Endothelial cell (in vitro differentiated cells): ENCODE results near the gene ADD3. TPM values are rescaled to one million over a fixed set of nuclear protein-coding genes. Genes with fewer than 3 reads are reported as not detected.

Source experiments
- DNase-seq: peaks from one replicate; pipeline ENCODE4 v3.0.0; 2021; ENCODE audit warnings: low spot score
- H3K27ac Mint-ChIP-seq: one replicate; pipeline ENCODE4 v1.8.0; 2021; ENCODE audit warnings: mixed read lengths, inconsistent platforms; ENCODE audit not compliant: unreplicated experiment
- H3K27me3 Mint-ChIP-seq: one replicate; pipeline ENCODE4 v1.8.0; 2021; ENCODE audit warnings: mild to moderate bottlenecking, moderate library complexity, mixed read lengths, inconsistent platforms; ENCODE audit not compliant: unreplicated experiment
- H3K36me3 Mint-ChIP-seq: one replicate; pipeline ENCODE4 v1.8.0; 2021; ENCODE audit warnings: mild to moderate bottlenecking, low read depth, mixed read lengths, inconsistent platforms; ENCODE audit not compliant: unreplicated experiment
- H3K4me1 Mint-ChIP-seq: one replicate; pipeline ENCODE4 v1.8.0; 2021; ENCODE audit warnings: mild to moderate bottlenecking, mixed read lengths, inconsistent platforms; ENCODE audit not compliant: unreplicated experiment
- H3K4me3 Mint-ChIP-seq: one replicate; pipeline ENCODE4 v1.8.0; 2021; ENCODE audit warnings: mild to moderate bottlenecking, mixed read lengths, inconsistent platforms; ENCODE audit not compliant: unreplicated experiment
- H3K9me3 Mint-ChIP-seq: one replicate; pipeline ENCODE4 v1.8.0; 2021; ENCODE audit warnings: mixed read lengths, inconsistent platforms; ENCODE audit not compliant: unreplicated experiment
- total RNA-seq: library from RNA; stranded (reverse); fragmentation: NEBNext Ultra II Directional; extraction: Animal tissue kit (Norgen Biotek cat#: 25700); gene quantifications from one replicate; pipeline ENCODE4 v1.2.1, GENCODE V29; 2021; ENCODE audit not compliant: unreplicated experiment
- TF ChIP-seq, protein P1 (sequence below): fragments of 200-600 bp; sonication (generic); IDR thresholded peaks from one replicate; pipeline ENCODE4 v1.5.0; 2021; ENCODE audit warnings: antibody characterized with exemption; ENCODE audit not compliant: unreplicated experiment

ADD3 gene
- total RNA-seq, 1 donor from 2014 or later: 125 TPM

DNA sequence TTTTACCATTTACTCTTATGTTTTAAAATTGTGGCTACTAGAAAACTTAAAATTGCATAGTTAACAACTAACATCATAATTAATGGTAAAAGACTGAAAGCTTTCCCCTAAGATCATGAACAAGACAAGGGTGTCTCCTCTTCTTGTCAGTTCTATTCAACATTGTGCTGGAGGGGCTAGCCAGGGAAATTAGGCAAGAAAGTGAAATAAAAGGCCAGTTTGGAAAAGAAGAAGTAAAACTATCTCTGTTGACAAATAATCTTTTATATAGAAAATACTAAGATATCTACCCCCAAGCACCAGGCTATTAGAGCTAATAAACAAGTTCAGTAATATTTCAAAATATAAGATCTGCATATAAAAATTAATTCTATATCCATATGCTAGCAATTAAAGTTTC is 152.7 kb downstream of the ADD3 start:
- H3K4me3 Mint-ChIP-seq: no peak overlapping the region
- TF ChIP-seq, protein P1, sequence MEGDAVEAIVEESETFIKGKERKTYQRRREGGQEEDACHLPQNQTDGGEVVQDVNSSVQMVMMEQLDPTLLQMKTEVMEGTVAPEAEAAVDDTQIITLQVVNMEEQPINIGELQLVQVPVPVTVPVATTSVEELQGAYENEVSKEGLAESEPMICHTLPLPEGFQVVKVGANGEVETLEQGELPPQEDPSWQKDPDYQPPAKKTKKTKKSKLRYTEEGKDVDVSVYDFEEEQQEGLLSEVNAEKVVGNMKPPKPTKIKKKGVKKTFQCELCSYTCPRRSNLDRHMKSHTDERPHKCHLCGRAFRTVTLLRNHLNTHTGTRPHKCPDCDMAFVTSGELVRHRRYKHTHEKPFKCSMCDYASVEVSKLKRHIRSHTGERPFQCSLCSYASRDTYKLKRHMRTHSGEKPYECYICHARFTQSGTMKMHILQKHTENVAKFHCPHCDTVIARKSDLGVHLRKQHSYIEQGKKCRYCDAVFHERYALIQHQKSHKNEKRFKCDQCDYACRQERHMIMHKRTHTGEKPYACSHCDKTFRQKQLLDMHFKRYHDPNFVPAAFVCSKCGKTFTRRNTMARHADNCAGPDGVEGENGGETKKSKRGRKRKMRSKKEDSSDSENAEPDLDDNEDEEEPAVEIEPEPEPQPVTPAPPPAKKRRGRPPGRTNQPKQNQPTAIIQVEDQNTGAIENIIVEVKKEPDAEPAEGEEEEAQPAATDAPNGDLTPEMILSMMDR: no peak
- H3K36me3 Mint-ChIP-seq: no peaks in the 10 kb centered on the region
- DNase-seq: no peak
- H3K4me1 Mint-ChIP-seq: peaks cover 12% of the 10 kb centered on the region
- no peak overlapping the region for H3K27ac Mint-ChIP-seq
- peaks cover 4% of the 10 kb centered on the region for H3K27me3 Mint-ChIP-seq
- H3K9me3 Mint-ChIP-seq: no peaks in the 10 kb centered on the region

DNA sequence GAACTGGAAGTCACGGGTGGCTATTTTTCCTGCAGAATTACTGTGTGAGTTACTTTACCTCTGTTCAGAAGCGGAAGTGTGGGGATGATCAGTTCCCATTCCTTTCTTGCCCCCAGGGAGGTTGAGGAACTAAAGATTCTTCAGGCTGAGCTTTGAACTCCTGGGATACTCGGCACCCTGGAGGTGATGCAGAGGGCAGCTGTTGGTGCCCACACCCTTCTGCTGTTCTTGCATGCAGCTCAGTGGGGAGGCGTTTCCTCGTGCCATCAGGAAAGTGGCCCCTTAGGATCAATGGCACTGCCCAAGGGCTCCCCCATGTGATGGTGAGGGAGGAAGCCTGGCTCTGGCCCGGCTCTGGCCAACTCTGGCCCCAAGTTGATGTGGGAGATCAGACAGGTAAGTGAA is 155.0 kb downstream of the ADD3 start:
- H3K4me3 Mint-ChIP-seq: no peak overlapping the region
- H3K4me1 Mint-ChIP-seq: peaks cover 5% of the 10 kb centered on the region
- no peak for DNase-seq
- peaks cover 3% of the 10 kb centered on the region for H3K27me3 Mint-ChIP-seq
- TF ChIP-seq, protein P1: no peak
- no peaks in the 10 kb centered on the region for H3K36me3 Mint-ChIP-seq
- H3K9me3 Mint-ChIP-seq: no peaks in the 10 kb centered on the region
- H3K27ac Mint-ChIP-seq: no peak overlapping the region

DNA sequence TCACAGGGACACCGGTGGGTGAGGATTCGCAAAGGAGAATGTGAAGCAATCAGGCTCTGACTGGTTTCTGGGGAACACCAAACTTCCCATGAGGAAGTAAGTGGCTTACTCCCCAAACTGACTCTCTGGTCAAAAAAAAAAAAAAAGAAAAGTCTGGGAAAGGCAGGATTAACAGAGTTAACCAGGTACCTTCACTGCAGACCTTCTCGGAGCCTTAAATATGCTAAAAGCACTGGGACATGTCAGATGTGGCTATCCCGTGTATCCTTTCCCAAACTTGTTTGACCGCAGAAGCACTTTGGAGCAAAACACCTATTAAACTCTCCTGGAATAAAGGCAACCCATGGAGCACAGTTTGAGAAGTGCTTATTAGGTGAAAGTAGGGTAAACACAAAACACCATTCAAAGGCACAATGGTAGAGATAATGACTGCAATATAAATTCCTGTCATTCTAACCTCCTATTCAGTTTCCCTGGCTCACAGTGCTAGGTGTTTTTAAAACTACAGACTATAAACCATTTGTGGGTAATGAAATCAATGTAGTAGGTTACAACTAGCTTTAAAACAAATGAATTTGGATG is 155.5 kb downstream of the ADD3 start:
- Mint-ChIP-seq H3K9me3 (no peaks in the 10 kb centered on the region), H3K36me3 (no peaks in the 10 kb centered on the region), H3K27me3 (peaks cover 8% of the 10 kb centered on the region), H3K4me1 (peaks cover 5% of the 10 kb centered on the region), H3K4me3 (no peak overlapping the region), H3K27ac (no peak overlapping the region)
- TF ChIP-seq, protein P1: no peak
- no peak for DNase-seq

DNA sequence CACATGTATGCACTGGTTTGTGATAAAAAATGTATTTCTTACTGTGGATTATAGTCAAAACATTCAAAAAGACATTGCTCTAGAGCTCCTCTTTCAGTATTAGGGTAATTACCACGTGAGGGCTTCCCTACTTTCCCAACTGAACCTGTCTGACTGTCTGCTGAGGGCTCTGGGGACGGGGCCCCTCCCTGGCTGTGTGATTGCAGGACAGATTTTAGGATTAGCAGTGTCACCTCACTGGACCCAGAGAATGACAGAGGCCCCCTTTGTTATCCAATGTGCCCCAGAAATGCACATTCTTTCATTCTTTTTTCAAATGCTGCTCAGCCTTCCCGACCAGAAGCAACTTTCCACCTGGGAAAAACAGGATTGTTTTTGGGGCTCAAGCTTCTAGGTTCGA is 156.1 kb downstream of the ADD3 start:
- no peak overlapping the region for H3K27ac Mint-ChIP-seq
- peaks cover 6% of the 10 kb centered on the region for H3K4me1 Mint-ChIP-seq
- DNase-seq: no peak
- peaks cover 11% of the 10 kb centered on the region for H3K27me3 Mint-ChIP-seq
- TF ChIP-seq, protein P1: no peak
- no peaks in the 10 kb centered on the region for H3K36me3 Mint-ChIP-seq
- no peak overlapping the region for H3K4me3 Mint-ChIP-seq
- no peaks in the 10 kb centered on the region for H3K9me3 Mint-ChIP-seq

DNA sequence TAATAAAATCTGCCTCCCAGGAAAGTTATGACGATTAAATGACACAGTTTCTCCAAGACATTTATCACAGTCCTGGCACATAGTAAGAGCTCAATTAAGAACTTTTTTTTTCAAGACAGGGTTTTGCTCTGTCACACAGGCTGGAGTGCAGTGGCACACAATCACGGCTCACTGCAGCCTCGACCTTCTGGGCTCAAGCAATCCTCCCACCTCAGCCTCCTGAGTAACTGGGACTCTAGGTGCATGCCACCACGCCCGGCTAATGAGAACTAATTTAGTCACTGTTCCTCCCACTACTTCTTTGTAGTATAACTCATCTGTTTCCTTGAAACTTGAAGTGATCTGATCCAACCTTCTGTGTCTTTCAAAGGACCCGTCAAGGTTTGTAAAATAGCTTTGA is 157.5 kb downstream of the ADD3 start:
- Mint-ChIP-seq H3K4me1 (peaks cover 12% of the 10 kb centered on the region), H3K4me3 (no peak overlapping the region), H3K36me3 (no peaks in the 10 kb centered on the region), H3K9me3 (no peaks in the 10 kb centered on the region), H3K27ac (no peak overlapping the region), H3K27me3 (peaks cover 18% of the 10 kb centered on the region)
- no peak for DNase-seq
- TF ChIP-seq, protein P1: no peak
